Transverse colon (tissue), 4 donors: Measurements from ENCODE around the gene FGFBP1.

Source experiments
- CTCF ChIP-seq, 5 experiments: fragments of 200-600 bp in 3 of 5; fragments of 450-650 bp in 2 of 5; sonication (generic) in 3 of 5; IDR thresholded peaks; 1 replicate in 2 of 5; 2 replicates in 3 of 5; pipeline ENCODE4 v1.5.1; 2016 to 2017; ENCODE audit warnings: antibody characterized with exemption in 5 of 5, inconsistent platforms in 3 of 5, mild to moderate bottlenecking in 2 of 5, moderate library complexity in 1 of 5
- POLR2A ChIP-seq: fragments of 450-650 bp; IDR thresholded peaks from one replicate; pipeline ENCODE4 v1.6.1; 2016; ENCODE audit warnings: antibody characterized with exemption, mild to moderate bottlenecking, moderate library complexity
- POLR2AphosphoS5 ChIP-seq, 3 donors: sonication (generic); formaldehyde crosslinking; IDR thresholded peaks; one replicate each; pipeline ENCODE4 v1.6.1; 2016; ENCODE audit warnings: antibody characterized with exemption in 3 of 3

DNA sequence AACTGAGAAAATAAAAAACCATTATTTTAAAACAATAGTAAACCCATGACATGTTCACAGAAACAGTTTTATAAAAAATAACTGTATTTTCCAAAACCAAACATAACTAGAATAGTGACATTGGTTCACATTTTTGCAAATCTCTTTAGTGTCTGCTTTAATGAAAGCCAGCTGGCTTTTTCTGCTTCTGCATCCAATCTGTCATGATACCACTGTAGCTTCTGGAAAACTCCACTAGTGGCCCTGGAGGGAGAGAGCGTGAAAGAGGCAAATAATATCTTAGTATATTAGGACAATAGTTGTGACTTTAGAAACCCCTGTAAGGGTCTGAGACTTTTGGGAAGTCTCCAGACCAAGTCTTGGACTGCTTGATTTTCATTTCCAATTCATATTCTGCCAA lies 31.1 kb downstream of the FGFBP1 start:
- TF ChIP-seq POLR2AphosphoS5 (IDR thresholded peaks at IDR 0.05) (no peak), POLR2A (no peak), CTCF (IDR thresholded peaks at IDR 0.05) (no peak)
